HEK293 (cell line): Measurements from ENCODE around the gene CYP4F2.
"Not testable (repeated sequence)": the region's sequence is repeated elsewhere in the genome, so short reads cannot be mapped to it uniquely, and the experiment has no call there.

ENCODE experiments used
- CTCF ChIA-PET: fragments of 350-600 bp; formaldehyde crosslinking; extraction: SDS; loops from one replicate; lab custom pipeline; 2021; ENCODE audit warnings: antibody characterized with exemption; lab: Yijun Ruan, JAX
- POLR2A ChIA-PET: fragments of 300-600 bp; formaldehyde crosslinking; extraction: SDS; loops from one replicate; lab custom pipeline; 2020; ENCODE audit warnings: antibody characterized with exemption, inconsistent platforms; lab: Yijun Ruan, JAX
- H3K27ac ChIP-seq: fragments of 200-500 bp; sonication (Bioruptor generic); 2 replicates; pipeline ENCODE4 v1.5.1; 2014; ENCODE audit warnings: low read depth, low read length, control low read depth, inconsistent platforms; ENCODE audit errors: extremely low read depth
- H3K36me3 ChIP-seq, 2 experiments: fragments of 200-500 bp in 1 of 2; sonication (Bioruptor generic) in 1 of 2; 1 replicate in 1 of 2; 2 replicates in 1 of 2; pipeline ENCODE4 v1.5.1; 2014 to 2017; ENCODE audit warnings: inconsistent platforms in 2 of 2, low read length in 2 of 2; ENCODE audit not compliant: control insufficient read depth in 2 of 2, insufficient read depth in 1 of 2
- H3K4me1 ChIP-seq: fragments of 200-500 bp; sonication (Bioruptor generic); 2 replicates; pipeline ENCODE4 v1.5.1; 2014; ENCODE audit warnings: mild to moderate bottlenecking, low read length, inconsistent platforms; ENCODE audit not compliant: control insufficient read depth, insufficient read depth
- H3K4me3 ChIP-seq: 2 replicates; pipeline ENCODE4 v1.5.1; 2011; ENCODE audit warnings: low read depth, mild to moderate bottlenecking, control low read depth, low read length, moderate library complexity
- H3K9me3 ChIP-seq: fragments of 200-500 bp; sonication (Bioruptor generic); 2 replicates; pipeline ENCODE4 v1.5.1; 2014; ENCODE audit warnings: low read depth, low read length, inconsistent platforms; ENCODE audit not compliant: control insufficient read depth, insufficient read depth
- BCL11B ChIP-seq: fragments of 450-650 bp; formaldehyde crosslinking; IDR thresholded peaks from 2 replicates; pipeline ENCODE4 v1.5.1; 2016; ENCODE audit warnings: low read depth, missing biosample characterization, missing genetic modification characterization
- KLF1 ChIP-seq: fragments of 450-650 bp; formaldehyde crosslinking; IDR thresholded peaks from 2 replicates; pipeline ENCODE4 v1.5.1; 2016; ENCODE audit warnings: missing biosample characterization, missing genetic modification characterization
- MZF1 ChIP-seq: fragments of 450-650 bp; formaldehyde crosslinking; IDR thresholded peaks from 2 replicates; pipeline ENCODE4 v1.5.1; 2017; ENCODE audit warnings: missing biosample characterization, missing genetic modification characterization, borderline replicate concordance
- OSR2 ChIP-seq: fragments of 450-650 bp; formaldehyde crosslinking; IDR thresholded peaks from 2 replicates; pipeline ENCODE4 v1.5.1; 2016; ENCODE audit warnings: missing biosample characterization, missing genetic modification characterization
- PRDM1 ChIP-seq: fragments of 450-650 bp; formaldehyde crosslinking; IDR thresholded peaks from 2 replicates; pipeline ENCODE4; 2016; ENCODE audit warnings: missing biosample characterization, missing genetic modification characterization
- RBAK ChIP-seq: fragments of 450-650 bp; formaldehyde crosslinking; IDR thresholded peaks from 2 replicates; pipeline ENCODE4 v1.5.1; 2016; ENCODE audit warnings: missing biosample characterization, missing genetic modification characterization
- ZEB2 ChIP-seq: fragments of 450-650 bp; formaldehyde crosslinking; IDR thresholded peaks from 2 replicates; pipeline ENCODE4 v1.5.1; 2016; ENCODE audit warnings: missing biosample characterization, missing genetic modification characterization
- ZFP3 ChIP-seq: fragments of 450-650 bp; formaldehyde crosslinking; IDR thresholded peaks from 2 replicates; pipeline ENCODE4 v1.5.1; 2016; ENCODE audit warnings: low read depth, missing biosample characterization, missing genetic modification characterization
- ZNF133 ChIP-seq: fragments of 450-650 bp; formaldehyde crosslinking; IDR thresholded peaks from 2 replicates; pipeline ENCODE4 v1.5.1; 2016; ENCODE audit warnings: missing biosample characterization, missing genetic modification characterization
- ZNF169 ChIP-seq: fragments of 450-650 bp; formaldehyde crosslinking; IDR thresholded peaks from 2 replicates; pipeline ENCODE4 v1.5.1; 2016; ENCODE audit warnings: missing biosample characterization, missing genetic modification characterization
- ZNF335 ChIP-seq: fragments of 450-650 bp; formaldehyde crosslinking; conservative IDR thresholded peaks from 2 replicates; pipeline ENCODE4 v1.5.1; 2016; ENCODE audit warnings: missing biosample characterization, missing genetic modification characterization
- ZNF350 ChIP-seq: fragments of 450-650 bp; formaldehyde crosslinking; IDR thresholded peaks from 2 replicates; pipeline ENCODE4 v1.5.0; 2017; ENCODE audit warnings: missing biosample characterization, mild to moderate bottlenecking, missing genetic modification characterization
- ZNF404 ChIP-seq: fragments of 450-650 bp; formaldehyde crosslinking; IDR thresholded peaks from 2 replicates; pipeline ENCODE4 v1.5.1; 2017; ENCODE audit warnings: missing biosample characterization, missing genetic modification characterization
- ZNF416 ChIP-seq: fragments of 450-650 bp; formaldehyde crosslinking; IDR thresholded peaks from 2 replicates; pipeline ENCODE4 v1.5.1; 2016; ENCODE audit warnings: missing biosample characterization, missing genetic modification characterization
- ZNF423 ChIP-seq: fragments of 450-650 bp; formaldehyde crosslinking; IDR thresholded peaks from 2 replicates; pipeline ENCODE4 v1.5.1; 2016; ENCODE audit warnings: missing biosample characterization, missing genetic modification characterization
- ZNF510 ChIP-seq: fragments of 450-650 bp; formaldehyde crosslinking; IDR thresholded peaks from 2 replicates; pipeline ENCODE4 v1.5.1; 2018; ENCODE audit warnings: mild to moderate bottlenecking, missing genetic modification characterization, missing biosample characterization; ENCODE audit not compliant: insufficient replicate concordance
- ZNF548 ChIP-seq: fragments of 450-650 bp; formaldehyde crosslinking; IDR thresholded peaks from 2 replicates; pipeline ENCODE4 v1.5.1; 2016; ENCODE audit warnings: missing biosample characterization, missing genetic modification characterization
- ZNF558 ChIP-seq: fragments of 450-650 bp; formaldehyde crosslinking; IDR thresholded peaks from 2 replicates; pipeline ENCODE4 v1.5.1; 2016; ENCODE audit warnings: missing biosample characterization, missing genetic modification characterization
- ZNF560 ChIP-seq: fragments of 450-650 bp; formaldehyde crosslinking; IDR thresholded peaks from 2 replicates; pipeline ENCODE4 v1.5.1; 2017; ENCODE audit warnings: missing biosample characterization, missing genetic modification characterization, borderline replicate concordance
- ZNF629 ChIP-seq: fragments of 450-650 bp; formaldehyde crosslinking; IDR thresholded peaks from 2 replicates; pipeline ENCODE4 v1.5.1; 2017; ENCODE audit warnings: missing biosample characterization, missing genetic modification characterization
- ZNF677 ChIP-seq: fragments of 450-650 bp; IDR thresholded peaks from 2 replicates; pipeline ENCODE4 v1.5.0; 2018; ENCODE audit warnings: missing biosample characterization, mild to moderate bottlenecking, missing genetic modification characterization, moderate library complexity
- ZNF777 ChIP-seq: fragments of 450-650 bp; formaldehyde crosslinking; IDR thresholded peaks from 2 replicates; pipeline ENCODE4 v1.5.1; 2017; ENCODE audit warnings: missing biosample characterization, missing genetic modification characterization, borderline replicate concordance
- ZNF830 ChIP-seq: fragments of 450-650 bp; IDR thresholded peaks from 2 replicates; pipeline ENCODE4 v1.5.0; 2018; ENCODE audit warnings: missing biosample characterization, missing genetic modification characterization, low read depth, mild to moderate bottlenecking, moderate library complexity
- TF ChIP-seq, protein P1 (sequence below): fragments of 450-650 bp; formaldehyde crosslinking; IDR thresholded peaks from 2 replicates; pipeline ENCODE4 v1.5.1; 2016; ENCODE audit warnings: missing biosample characterization, missing genetic modification characterization, borderline replicate concordance
- TF ChIP-seq, protein P2 (sequence below): fragments of 450-650 bp; formaldehyde crosslinking; IDR thresholded peaks from 2 replicates; pipeline ENCODE4 v1.5.1; 2017; ENCODE audit warnings: missing biosample characterization, missing genetic modification characterization
- TF ChIP-seq, protein P3 (sequence below): fragments of 450-650 bp; formaldehyde crosslinking; conservative IDR thresholded peaks from 2 replicates; pipeline ENCODE4 v1.5.1; 2016; ENCODE audit warnings: low read depth, missing biosample characterization, missing genetic modification characterization

Gene CYP4F2

DNA sequence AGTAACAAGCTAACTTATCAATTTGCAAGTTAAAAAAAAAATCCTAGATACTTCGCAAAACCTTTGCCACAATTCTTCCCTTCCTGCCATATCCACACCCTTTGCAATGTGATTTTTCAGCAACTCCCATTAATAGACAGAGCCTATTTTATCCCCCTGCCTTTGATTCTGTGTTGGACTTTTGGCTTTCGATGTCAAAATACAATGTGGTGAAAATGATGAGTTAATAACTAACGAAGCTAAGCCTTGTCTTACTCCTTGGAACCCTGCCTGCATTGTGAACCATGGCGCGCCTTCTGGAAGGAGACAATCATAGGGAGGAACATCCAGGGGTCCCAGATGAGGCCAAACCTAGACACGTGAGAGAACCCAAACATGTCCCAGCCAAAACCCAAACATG is 6.4 kb downstream of the CYP4F2 start:
- ChIA-PET POLR2A (no interaction called here), CTCF (interaction anchor here (0.6 kb wide), 1 partner anchor 264 kb away, joined by 4 read pairs; no protein-coding TSS in a partner anchor)
- no peak overlapping the region for H3K4me3 ChIP-seq
- H3K36me3 ChIP-seq, result no peaks in the 10 kb centered on the region
- H3K4me1 ChIP-seq, result no peaks in the 10 kb centered on the region
- TF ChIP-seq ZFP3 (tag by site-specific recombination) (no peak), ZNF350 (no peak), MZF1 (tag by site-specific recombination) (no peak), OSR2 (tag by site-specific recombination) (no peak), RBAK (tag by site-specific recombination) (no peak), ZNF423 (no peak), ZNF777 (no peak), ZNF548 (no peak), ZNF830 (no peak), ZNF558 (no peak), ZNF335 (tag by site-specific recombination) (no peak), BCL11B (tag by site-specific recombination) (no peak), ZNF133 (tag by site-specific recombination) (no peak), ZNF416 (tag by site-specific recombination) (no peak), ZEB2 (tag by site-specific recombination) (no peak), KLF1 (tag by site-specific recombination) (no peak)
- TF ChIP-seq, protein P1, sequence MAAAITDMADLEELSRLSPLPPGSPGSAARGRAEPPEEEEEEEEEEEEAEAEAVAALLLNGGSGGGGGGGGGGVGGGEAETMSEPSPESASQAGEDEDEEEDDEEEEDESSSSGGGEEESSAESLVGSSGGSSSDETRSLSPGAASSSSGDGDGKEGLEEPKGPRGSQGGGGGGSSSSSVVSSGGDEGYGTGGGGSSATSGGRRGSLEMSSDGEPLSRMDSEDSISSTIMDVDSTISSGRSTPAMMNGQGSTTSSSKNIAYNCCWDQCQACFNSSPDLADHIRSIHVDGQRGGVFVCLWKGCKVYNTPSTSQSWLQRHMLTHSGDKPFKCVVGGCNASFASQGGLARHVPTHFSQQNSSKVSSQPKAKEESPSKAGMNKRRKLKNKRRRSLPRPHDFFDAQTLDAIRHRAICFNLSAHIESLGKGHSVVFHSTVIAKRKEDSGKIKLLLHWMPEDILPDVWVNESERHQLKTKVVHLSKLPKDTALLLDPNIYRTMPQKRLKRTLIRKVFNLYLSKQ (tag by site-specific recombination), result no peak
- TF ChIP-seq, protein P2, sequence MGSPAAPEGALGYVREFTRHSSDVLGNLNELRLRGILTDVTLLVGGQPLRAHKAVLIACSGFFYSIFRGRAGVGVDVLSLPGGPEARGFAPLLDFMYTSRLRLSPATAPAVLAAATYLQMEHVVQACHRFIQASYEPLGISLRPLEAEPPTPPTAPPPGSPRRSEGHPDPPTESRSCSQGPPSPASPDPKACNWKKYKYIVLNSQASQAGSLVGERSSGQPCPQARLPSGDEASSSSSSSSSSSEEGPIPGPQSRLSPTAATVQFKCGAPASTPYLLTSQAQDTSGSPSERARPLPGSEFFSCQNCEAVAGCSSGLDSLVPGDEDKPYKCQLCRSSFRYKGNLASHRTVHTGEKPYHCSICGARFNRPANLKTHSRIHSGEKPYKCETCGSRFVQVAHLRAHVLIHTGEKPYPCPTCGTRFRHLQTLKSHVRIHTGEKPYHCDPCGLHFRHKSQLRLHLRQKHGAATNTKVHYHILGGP (tag by site-specific recombination), result no peak
- no peak overlapping the region for H3K27ac ChIP-seq
- no peaks in the 10 kb centered on the region for H3K9me3 ChIP-seq

DNA sequence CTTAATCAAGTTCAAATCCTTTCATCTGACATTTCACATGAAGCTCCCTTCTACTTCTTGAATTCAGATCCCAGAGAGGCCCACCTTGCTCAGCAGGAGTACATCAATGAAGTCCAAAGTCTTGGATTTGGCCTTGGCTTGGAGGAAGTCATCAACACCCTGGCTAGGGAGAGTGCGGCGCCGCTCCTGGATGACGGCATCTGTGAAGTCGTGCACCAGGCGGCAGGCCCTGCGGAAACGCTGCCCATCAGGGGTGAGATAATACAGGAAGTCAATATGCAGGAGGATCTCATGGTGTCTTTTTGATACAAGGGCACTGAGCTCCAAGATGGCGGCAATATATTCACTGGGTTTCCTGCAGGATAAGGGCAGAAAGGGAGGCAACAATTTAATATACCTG is 8.5 kb downstream of the CYP4F2 start:
- H3K36me3 ChIP-seq, CTCF ChIA-PET, POLR2A ChIA-PET, H3K27ac ChIP-seq, H3K4me1 ChIP-seq, H3K4me3 ChIP-seq, H3K9me3 ChIP-seq: not testable (repeated sequence)

DNA sequence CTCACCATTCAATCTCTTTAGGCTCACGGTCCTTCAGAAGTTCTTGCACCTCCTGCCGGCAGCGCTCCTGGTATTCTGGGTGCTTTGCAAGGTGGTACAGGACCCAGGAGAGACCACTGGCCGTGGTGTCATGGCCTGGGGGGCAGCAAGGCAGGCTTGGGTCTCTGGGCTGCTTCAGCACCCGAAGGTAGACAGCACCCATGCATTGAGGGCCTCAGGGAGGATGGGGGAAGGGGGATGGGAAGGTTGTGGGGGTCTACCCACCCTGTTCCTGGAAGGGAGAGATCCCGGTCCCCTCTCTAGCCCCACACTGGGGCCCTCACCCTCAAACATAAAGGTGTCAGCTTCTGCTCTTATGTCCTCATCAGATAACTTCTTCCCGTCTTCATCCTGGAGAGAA is 12.0 kb downstream of the CYP4F2 start:
- Histone ChIP-seq H3K4me1 (no peaks in the 10 kb centered on the region), H3K36me3 (no peaks in the 10 kb centered on the region), H3K27ac (no peak overlapping the region), H3K9me3 (no peaks in the 10 kb centered on the region), H3K4me3 (no peak overlapping the region)
- TF ChIP-seq ZFP3 (tag by site-specific recombination) (no peak), ZNF560 (tag by site-specific recombination) (no peak), ZNF629 (tag by site-specific recombination) (no peak), ZNF510 (tag by site-specific recombination) (no peak), ZNF404 (no peak), ZNF677 (tag by site-specific recombination) (no peak), PRDM1 (tag by site-specific recombination) (no peak), ZNF169 (tag by site-specific recombination) (no peak), KLF1 (tag by site-specific recombination) (no peak)
- TF ChIP-seq, protein P3, sequence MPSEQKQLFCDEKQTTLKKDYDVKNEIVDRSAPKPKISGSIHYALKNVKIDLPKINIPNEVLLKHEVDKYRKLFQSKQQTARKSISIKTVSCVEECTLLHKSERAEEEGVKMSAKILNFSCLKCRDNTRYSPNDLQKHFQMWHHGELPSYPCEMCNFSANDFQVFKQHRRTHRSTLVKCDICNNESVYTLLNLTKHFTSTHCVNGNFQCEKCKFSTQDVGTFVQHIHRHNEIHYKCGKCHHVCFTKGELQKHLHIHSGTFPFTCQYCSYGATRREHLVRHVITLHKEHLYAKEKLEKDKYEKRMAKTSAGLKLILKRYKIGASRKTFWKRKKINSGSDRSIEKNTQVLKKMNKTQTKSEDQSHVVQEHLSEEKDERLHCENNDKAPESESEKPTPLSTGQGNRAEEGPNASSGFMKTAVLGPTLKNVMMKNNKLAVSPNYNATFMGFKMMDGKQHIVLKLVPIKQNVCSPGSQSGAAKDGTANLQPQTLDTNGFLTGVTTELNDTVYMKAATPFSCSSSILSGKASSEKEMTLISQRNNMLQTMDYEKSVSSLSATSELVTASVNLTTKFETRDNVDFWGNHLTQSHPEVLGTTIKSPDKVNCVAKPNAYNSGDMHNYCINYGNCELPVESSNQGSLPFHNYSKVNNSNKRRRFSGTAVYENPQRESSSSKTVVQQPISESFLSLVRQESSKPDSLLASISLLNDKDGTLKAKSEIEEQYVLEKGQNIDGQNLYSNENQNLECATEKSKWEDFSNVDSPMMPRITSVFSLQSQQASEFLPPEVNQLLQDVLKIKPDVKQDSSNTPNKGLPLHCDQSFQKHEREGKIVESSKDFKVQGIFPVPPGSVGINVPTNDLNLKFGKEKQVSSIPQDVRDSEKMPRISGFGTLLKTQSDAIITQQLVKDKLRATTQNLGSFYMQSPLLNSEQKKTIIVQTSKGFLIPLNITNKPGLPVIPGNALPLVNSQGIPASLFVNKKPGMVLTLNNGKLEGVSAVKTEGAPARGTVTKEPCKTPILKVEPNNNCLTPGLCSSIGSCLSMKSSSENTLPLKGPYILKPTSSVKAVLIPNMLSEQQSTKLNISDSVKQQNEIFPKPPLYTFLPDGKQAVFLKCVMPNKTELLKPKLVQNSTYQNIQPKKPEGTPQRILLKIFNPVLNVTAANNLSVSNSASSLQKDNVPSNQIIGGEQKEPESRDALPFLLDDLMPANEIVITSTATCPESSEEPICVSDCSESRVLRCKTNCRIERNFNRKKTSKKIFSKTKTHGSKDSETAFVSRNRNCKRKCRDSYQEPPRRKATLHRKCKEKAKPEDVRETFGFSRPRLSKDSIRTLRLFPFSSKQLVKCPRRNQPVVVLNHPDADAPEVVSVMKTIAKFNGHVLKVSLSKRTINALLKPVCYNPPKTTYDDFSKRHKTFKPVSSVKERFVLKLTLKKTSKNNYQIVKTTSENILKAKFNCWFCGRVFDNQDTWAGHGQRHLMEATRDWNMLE (tag by site-specific recombination), result no peak
- ChIA-PET CTCF (no interaction called here), POLR2A (no interaction called here)
